Stimulated activated CD4-positive, alpha-beta T cell treated with anti-CD3 and anti-CD28 coated beads, Interleukin-4, amount 100 ng/mL, for 48 hours (primary cell): ENCODE measurements around the gene NACC2.

Source experiments
- DNase-seq, 2 donors: peaks; one replicate each; pipeline ENCODE4 v3.0.0-alpha.2; 2020; ENCODE audit warnings: low read depth in 2 of 2

Gene NACC2

GRCh38 chr9:135961277-135961715, 133.8 kb downstream of the NACC2 start, which contains the start of gene UBAC1:
TSS of gene UBAC1 (minus strand) at chr9:135961373. CDS start at chr9:135961162, 211 bp downstream.
- DNase-seq, result peak; percentile 90 to 94

GRCh38 chr9:135960411-135961276, 134.4 kb downstream of the NACC2 start:
- no peak for DNase-seq

GRCh38 chr9:135959814-135960213, 135.3 kb downstream of the NACC2 start:
- DNase-seq, result no peak

DNA sequence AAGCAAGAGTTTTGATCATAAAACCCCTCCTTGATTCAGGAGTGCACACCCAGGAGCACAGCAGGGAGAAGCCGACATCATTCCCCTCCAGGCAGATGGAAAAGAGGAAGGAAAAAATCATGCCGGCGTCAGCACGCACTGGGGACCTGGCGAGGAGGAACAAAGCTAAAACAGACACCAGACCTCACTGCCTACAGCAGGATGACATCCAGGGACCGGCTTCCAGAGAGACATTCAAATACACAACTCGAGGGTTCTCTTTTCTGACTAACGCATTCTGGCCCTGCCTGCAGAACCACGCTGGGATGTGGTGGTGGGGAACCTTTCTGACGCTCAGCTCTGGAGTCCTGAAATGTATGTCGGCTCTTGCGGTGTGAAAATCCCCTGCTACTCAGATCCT, 136.6 kb downstream of the NACC2 start:
- no peak for DNase-seq

DNA sequence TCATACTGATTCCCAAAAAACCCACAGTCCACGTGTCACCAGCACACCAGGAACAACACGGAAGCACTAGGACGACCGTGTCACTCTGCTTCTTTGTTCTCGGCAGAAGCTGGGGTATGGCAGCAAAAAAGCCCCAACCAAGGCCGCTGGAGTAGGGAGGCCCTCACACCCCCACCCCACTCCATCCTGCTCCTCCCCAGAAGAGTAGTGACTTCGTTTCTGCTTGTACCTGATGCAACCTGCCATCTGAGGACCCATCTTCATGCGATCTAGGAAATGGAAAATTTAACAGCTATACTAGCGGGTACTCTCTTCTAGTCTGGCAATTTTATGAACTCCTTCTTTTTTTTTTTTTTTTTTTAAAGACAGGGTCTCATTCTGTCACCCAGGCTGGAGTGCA, 137.7 kb downstream of the NACC2 start:
- no peak for DNase-seq

GRCh38 chr9:135956802-135957174, 138.3 kb downstream of the NACC2 start:
- DNase-seq, result no peak
